Right lobe of liver (tissue), 4 donors: ENCODE data around the gene LDB2.

Source experiments
- POLR2A ChIP-seq: fragments of 450-650 bp; IDR thresholded peaks from one replicate; pipeline ENCODE4 v1.6.1; 2017; ENCODE audit warnings: antibody characterized with exemption, mild to moderate bottlenecking
- TF ChIP-seq, protein P1 (sequence below), 4 donors: fragments of 200-600 bp in 3 of 4; fragments of 450-650 bp in 1 of 4; IDR thresholded peaks; one replicate each; pipeline versions ENCODE4 v1.5.1 to v1.8.0; 2016 to 2022; ENCODE audit warnings: antibody characterized with exemption in 4 of 4, mild to moderate bottlenecking in 2 of 4
- donor health status: DM: no; HTN: no; CAD: no.
- donor health status: DM: no; HTN: no; CAD: no.
- donor health status: DM: no; HTN: yes; CAD: no.

DNA sequence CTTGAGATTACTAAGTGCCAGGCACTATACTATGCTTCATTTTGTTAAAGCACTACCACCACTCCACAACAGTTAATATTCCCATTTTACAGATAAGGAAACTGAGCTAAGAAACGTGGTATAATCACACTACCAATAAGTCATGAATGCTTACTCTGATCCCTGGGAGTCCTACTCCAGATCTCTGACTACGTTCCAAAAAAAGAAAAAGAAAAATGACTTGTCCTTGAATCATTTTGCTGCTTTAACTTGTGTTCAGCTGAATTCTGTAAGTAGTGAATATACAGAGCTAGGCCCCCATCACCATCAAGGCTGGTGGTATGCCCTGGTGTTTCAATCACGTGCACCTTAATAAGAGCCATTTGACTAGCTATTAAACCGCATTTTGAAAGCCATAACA is 39.4 kb downstream of the LDB2 start:
- TF ChIP-seq, protein P1, sequence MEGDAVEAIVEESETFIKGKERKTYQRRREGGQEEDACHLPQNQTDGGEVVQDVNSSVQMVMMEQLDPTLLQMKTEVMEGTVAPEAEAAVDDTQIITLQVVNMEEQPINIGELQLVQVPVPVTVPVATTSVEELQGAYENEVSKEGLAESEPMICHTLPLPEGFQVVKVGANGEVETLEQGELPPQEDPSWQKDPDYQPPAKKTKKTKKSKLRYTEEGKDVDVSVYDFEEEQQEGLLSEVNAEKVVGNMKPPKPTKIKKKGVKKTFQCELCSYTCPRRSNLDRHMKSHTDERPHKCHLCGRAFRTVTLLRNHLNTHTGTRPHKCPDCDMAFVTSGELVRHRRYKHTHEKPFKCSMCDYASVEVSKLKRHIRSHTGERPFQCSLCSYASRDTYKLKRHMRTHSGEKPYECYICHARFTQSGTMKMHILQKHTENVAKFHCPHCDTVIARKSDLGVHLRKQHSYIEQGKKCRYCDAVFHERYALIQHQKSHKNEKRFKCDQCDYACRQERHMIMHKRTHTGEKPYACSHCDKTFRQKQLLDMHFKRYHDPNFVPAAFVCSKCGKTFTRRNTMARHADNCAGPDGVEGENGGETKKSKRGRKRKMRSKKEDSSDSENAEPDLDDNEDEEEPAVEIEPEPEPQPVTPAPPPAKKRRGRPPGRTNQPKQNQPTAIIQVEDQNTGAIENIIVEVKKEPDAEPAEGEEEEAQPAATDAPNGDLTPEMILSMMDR (IDR thresholded peaks at IDR 0.05): no peak
- TF ChIP-seq POLR2A: no peak
